CD14-positive monocyte (primary cell): ENCODE results near the gene ZFHX2. TPM values are rescaled to one million over a fixed set of nuclear protein-coding genes. Genes with fewer than 3 reads are reported as not detected.

Source experiments
- DNase-seq, 3 donors: peaks; one replicate each; pipeline ENCODE4 v3.0.0-alpha.2; 2011 to 2022
- H2AFZ ChIP-seq: 2 replicates; pipeline ENCODE4 v1.6.0; 2012; ENCODE audit warnings: mild to moderate bottlenecking, low read depth, low read length, inconsistent platforms; ENCODE audit not compliant: insufficient read depth, poor library complexity, severe bottlenecking
- H3K27ac ChIP-seq, 2 donors: 1 replicate in 1 of 2; 2 replicates in 1 of 2; pipeline ENCODE4 v1.5.1; 2012 to 2013; ENCODE audit warnings: low read length in 2 of 2, control low read depth in 1 of 2, inconsistent platforms in 1 of 2, low read depth in 1 of 2, mild to moderate bottlenecking in 1 of 2
- H3K27me3 ChIP-seq, 2 donors: one replicate each; pipeline versions ENCODE4 v1.6.0 to v1.6.1; 2011 to 2013; ENCODE audit warnings: low read length in 2 of 2; ENCODE audit not compliant: control insufficient read depth in 2 of 2, insufficient read depth in 2 of 2
- H3K36me3 ChIP-seq, 2 donors: replicated peaks in 1 of 2; 1 replicate in 1 of 2; 2 replicates in 1 of 2; pipeline versions ENCODE4 v1.5.1 to v1.6.1; 2012 to 2013; ENCODE audit warnings: low read length in 2 of 2, control low read depth in 1 of 2, inconsistent platforms in 1 of 2, mild to moderate bottlenecking in 1 of 2; ENCODE audit not compliant: insufficient read depth in 2 of 2, control insufficient read depth in 1 of 2
- H3K4me1 ChIP-seq, 2 donors: 1 replicate in 1 of 2; 2 replicates in 1 of 2; pipeline versions ENCODE4 v1.5.1 to v1.6.1; 2012 to 2013; ENCODE audit warnings: low read length in 2 of 2, control low read depth in 1 of 2, inconsistent platforms in 1 of 2, mild to moderate bottlenecking in 1 of 2, moderate library complexity in 1 of 2; ENCODE audit not compliant: insufficient read depth in 2 of 2, control insufficient read depth in 1 of 2
- H3K4me2 ChIP-seq: replicated peaks from 2 replicates; pipeline ENCODE3; 2012; ENCODE audit warnings: low read length, moderate library complexity, mild to moderate bottlenecking; ENCODE audit not compliant: poor library complexity, severe bottlenecking; ENCODE audit errors: extremely low read depth
- H3K4me3 ChIP-seq, 3 experiments: fragments of 200-600 bp in 1 of 3; sonication (generic) in 1 of 3; replicated peaks in 1 of 3; 1 replicate in 2 of 3; 2 replicates in 1 of 3; pipeline ENCODE4 v1.5.1; 2011 to 2013; ENCODE audit warnings: low read length in 3 of 3, mild to moderate bottlenecking in 3 of 3, control low read depth in 2 of 3, low read depth in 2 of 3, inconsistent platforms in 1 of 3, moderate library complexity in 1 of 3
- H3K79me2 ChIP-seq: 2 replicates; pipeline ENCODE4 v1.6.0; 2012; ENCODE audit warnings: mild to moderate bottlenecking, control low read depth, inconsistent platforms, low read length, moderate library complexity; ENCODE audit not compliant: insufficient read depth
- H3K9ac ChIP-seq: 2 replicates; pipeline ENCODE4 v1.6.0; 2017; ENCODE audit warnings: low read length, mild to moderate bottlenecking; ENCODE audit not compliant: insufficient read depth, poor library complexity, severe bottlenecking
- H3K9me3 ChIP-seq, 2 donors: replicated peaks in 1 of 2; 1 replicate in 1 of 2; 2 replicates in 1 of 2; pipeline versions ENCODE4 v1.5.1 to v1.6.1; 2012 to 2013; ENCODE audit warnings: low read length in 2 of 2, control low read depth in 1 of 2; ENCODE audit not compliant: control insufficient read depth in 1 of 2, insufficient read depth in 1 of 2
- H4K20me1 ChIP-seq: 2 replicates; pipeline ENCODE4 v1.6.0; 2012; ENCODE audit warnings: mild to moderate bottlenecking, low read length, control low read depth, moderate library complexity; ENCODE audit not compliant: insufficient read depth
- H3K27ac Mint-ChIP-seq, 7 donors: one replicate each; pipeline ENCODE4 v1.8.0; 2020; ENCODE audit warnings: mild to moderate bottlenecking in 7 of 7, mixed read lengths in 7 of 7, moderate library complexity in 6 of 7, inconsistent platforms in 2 of 7
- H3K27me3 Mint-ChIP-seq, 3 donors: one replicate each; pipeline ENCODE4 v1.8.0; 2021 to 2022; ENCODE audit warnings: low read depth in 3 of 3, mild to moderate bottlenecking in 3 of 3, mixed read lengths in 3 of 3, moderate library complexity in 3 of 3, inconsistent platforms in 1 of 3
- H3K36me3 Mint-ChIP-seq, 2 donors: one replicate each; pipeline ENCODE4 v1.8.0; 2020; ENCODE audit warnings: mixed read lengths in 2 of 2, inconsistent platforms in 1 of 2, mild to moderate bottlenecking in 1 of 2
- H3K4me1 Mint-ChIP-seq: one replicate; pipeline ENCODE4 v1.8.0; 2020; ENCODE audit warnings: mild to moderate bottlenecking, mixed read lengths
- H3K4me3 Mint-ChIP-seq, 2 donors: one replicate each; pipeline ENCODE4 v1.8.0; 2020; ENCODE audit warnings: mild to moderate bottlenecking in 2 of 2, mixed read lengths in 2 of 2, moderate library complexity in 1 of 2
- H3K9me3 Mint-ChIP-seq, 7 donors: one replicate each; pipeline ENCODE4 v1.8.0; 2020 to 2022; ENCODE audit warnings: mixed read lengths in 7 of 7, mild to moderate bottlenecking in 6 of 7, moderate library complexity in 6 of 7, inconsistent platforms in 2 of 7
- CTCF ChIP-seq: fragments of 200-600 bp; IDR thresholded peaks from one replicate; pipeline ENCODE4 v1.8.0; 2022; ENCODE audit warnings: antibody characterized with exemption, mild to moderate bottlenecking
- WGBS: methylation state at CpG from one replicate; pipeline ENCODE4 v1.1.5; 2013; ENCODE audit warnings: missing lambda C conversion rate; ENCODE audit not compliant: insufficient coverage; 5-methylcytosine and 5-hydroxymethylcytosine counted together
- intact Hi-C, 2 donors: fragments of 100-400 bp; cut with micrococcal nuclease; formaldehyde crosslinking; loops; one replicate each; pipeline versions ENCODE4 v1.15.0 to v1.15.1; 2023
- polyA plus RNA-seq, 3 donors: library from polyadenylated mRNA; depleted of rRNA in 1 of 3; unstranded in 2 of 3; stranded (reverse) in 1 of 3; fragments of 300-500 nt in 2 of 3; fragments of >200 nt in 1 of 3; fragmentation: Illumina TruSeq in 2 of 3; gene quantifications; 1 replicate in 2 of 3; 2 replicates in 1 of 3; pipeline ENCODE4 v1.2.3, GENCODE V29; 2012 to 2021

ZFHX2 gene
- polyA plus RNA-seq, 3 donors, result 0.01 to 0.07 TPM; not detected in 1

GRCh38 chr14:23577710-23578392, 26.3 kb upstream of the ZFHX2 start:
- intact Hi-C loops, result no loop called here
- Mint-ChIP-seq H3K36me3 (peaks cover 3 to 7% of the 10 kb centered on the region in 2 donors), H3K4me3 (peak overlapping the region in 1 of 2 donors; percentile 39), H3K27ac (no peak overlapping the region), H3K9me3 (peaks cover 0 to 18% (median 10%) of the 10 kb centered on the region in 7 donors), H3K27me3 (peaks cover 47 to 66% (median 61%) of the 10 kb centered on the region in 3 donors), H3K4me1 (peaks cover 20% of the 10 kb centered on the region)
- Histone ChIP-seq H3K4me2 (no peak overlapping the region), H3K27me3 (peaks cover 37 to 52% of the 10 kb centered on the region in 2 donors), H3K9me3 (peaks cover 0 to 6% of the 10 kb centered on the region in 2 donors), H3K27ac (no peak overlapping the region), H3K9ac (no peak overlapping the region), H3K4me3 (no peak overlapping the region), H2AFZ (no peak overlapping the region), H4K20me1 (no peaks in the 10 kb centered on the region), H3K4me1 (peaks cover 20 to 32% of the 10 kb centered on the region in 2 donors), H3K36me3 (no peaks in the 10 kb centered on the region), H3K79me2 (no peaks in the 10 kb centered on the region)
- 9% methylated on average over 10 of the region's 24 CpGs for WGBS
- DNase-seq, result no peak
- no peak for TF ChIP-seq CTCF

GRCh38 chr14:23577004-23577681, 25.6 kb upstream of the ZFHX2 start:
- Histone ChIP-seq H2AFZ (peak overlapping the region; percentile 48), H3K79me2 (no peaks in the 10 kb centered on the region), H4K20me1 (no peaks in the 10 kb centered on the region), H3K27ac (no peak overlapping the region), H3K27me3 (peaks cover 37 to 52% of the 10 kb centered on the region in 2 donors), H3K36me3 (no peaks in the 10 kb centered on the region), H3K9me3 (peaks cover 0 to 6% of the 10 kb centered on the region in 2 donors), H3K4me1 (peaks cover 27 to 39% of the 10 kb centered on the region in 2 donors), H3K4me3 (peak overlapping the region in 1 of 3 experiments; percentile 43), H3K9ac (no peak overlapping the region), H3K4me2 (peak overlapping the region; percentile 47)
- H3K36me3 Mint-ChIP-seq, result peaks cover 3 to 7% of the 10 kb centered on the region in 2 donors
- H3K4me1 Mint-ChIP-seq, result peaks cover 27% of the 10 kb centered on the region
- TF ChIP-seq CTCF, result no peak
- peak overlapping the region; percentile 45 to 88 for H3K4me3 Mint-ChIP-seq
- H3K9me3 Mint-ChIP-seq, result peaks cover 0 to 18% (median 10%) of the 10 kb centered on the region in 7 donors
- H3K27me3 Mint-ChIP-seq, result peaks cover 47 to 64% (median 61%) of the 10 kb centered on the region in 3 donors
- intact Hi-C loops, result no loop called here
- WGBS, result 6% methylated on average over 45 of the region's 67 CpGs
- no peak for DNase-seq
- peak overlapping the region in 1 of 7 donors; percentile 50 for H3K27ac Mint-ChIP-seq
